HG03159 (cell line): ENCODE results near the gene SLC35F5.
"Not testable (repeated sequence)": the region's sequence is repeated elsewhere in the genome, so short reads cannot be mapped to it uniquely, and the experiment has no call there.

ENCODE experiments used
- ATAC-seq: cut with Tn5 transposase; IDR thresholded peaks from one replicate; pipeline ENCODE4 v1.9.1; 2021; ENCODE audit warnings: mild to moderate bottlenecking, moderate library complexity; ENCODE audit not compliant: unreplicated experiment

The SLC35F5 gene

GRCh38 chr2:113698892-113699447 is 57.5 kb downstream of the SLC35F5 start:
- ATAC-seq: peak; percentile 60

GRCh38 chr2:113698251-113698650 is 58.2 kb downstream of the SLC35F5 start:
- ATAC-seq: not testable (repeated sequence)

- no peak for ATAC-seq
Observed at GRCh38 chr2:113697516-113697915, 58.9 kb downstream of the SLC35F5 start.

- ATAC-seq: no peak
Observed at GRCh38 chr2:113694438-113694837, 62.0 kb downstream of the SLC35F5 start.

GRCh38 chr2:113692698-113693428 is 63.6 kb downstream of the SLC35F5 start:
- peak; percentile 86 for ATAC-seq

GRCh38 chr2:113690871-113691270 is 65.6 kb downstream of the SLC35F5 start:
- not testable (repeated sequence) for ATAC-seq

- no peak for ATAC-seq
Observed at GRCh38 chr2:113686537-113686936, 69.9 kb downstream of the SLC35F5 start.

GRCh38 chr2:113685471-113685870 is 71.0 kb downstream of the SLC35F5 start:
- ATAC-seq: no peak

GRCh38 chr2:113679457-113679856 is 77.0 kb downstream of the SLC35F5 start:
- ATAC-seq: no peak

GRCh38 chr2:113677330-113677729 is 79.1 kb downstream of the SLC35F5 start:
- ATAC-seq: no peak

- ATAC-seq: no peak
Observed at GRCh38 chr2:113676623-113677266, 79.7 kb downstream of the SLC35F5 start.

- no peak for ATAC-seq
Observed at GRCh38 chr2:113675875-113676274, 80.6 kb downstream of the SLC35F5 start.

- no peak for ATAC-seq
Observed at GRCh38 chr2:113672326-113672932, 84.0 kb downstream of the SLC35F5 start.

GRCh38 chr2:113669013-113669412 is 87.4 kb downstream of the SLC35F5 start:
- not testable (repeated sequence) for ATAC-seq

- not testable (repeated sequence) for ATAC-seq
Observed at GRCh38 chr2:113664761-113665533, 91.5 kb downstream of the SLC35F5 start.

- not testable (repeated sequence) for ATAC-seq
Observed at GRCh38 chr2:113663285-113664060, 93.0 kb downstream of the SLC35F5 start.
